ENCODE results near the gene TACR2.

GRCh38 chr10:69374242-69374641 is 42.5 kb downstream of the TACR2 start:
- TF ChIP-seq CTCF (IDR thresholded peaks at IDR 0.05 in 4 of 5, conservative IDR thresholded peaks at IDR 0.05 in 1 of 5) (no peak), POLR2A (IDR thresholded peaks at IDR 0.05) (no peak)
